Panc1 (cell line): ENCODE data around the gene PRR36. TPM values are rescaled to one million over a fixed set of nuclear protein-coding genes. Genes with fewer than 3 reads are reported as not detected.

Experiments
- ATAC-seq: fragments of 200-7000 bp; cut with Tn5 transposase; 2 replicates; pipeline ENCODE4 v1.9.1; 2020; ENCODE audit warnings: mild to moderate bottlenecking, moderate library complexity
- BruUV-seq: library from RNA; stranded (reverse); fragments of 400-500 nt; replicated peaks from 2 replicates; lab custom pipeline; 2021; lab: Mats Ljungman, UMichigan
- CTCF ChIA-PET: fragments of 300-600 bp; sonication (Branson Sonifier 250); formaldehyde crosslinking; loops from one replicate; lab custom pipeline; 2022; ENCODE audit warnings: antibody characterized with exemption; lab: Charles Lee
- POLR2A ChIA-PET: fragments of 300-600 bp; sonication (Branson Sonifier 250); formaldehyde crosslinking; loops from one replicate; lab custom pipeline; 2022; ENCODE audit warnings: antibody characterized with exemption; lab: Charles Lee
- DNase-seq: peaks from one replicate; pipeline ENCODE4 v3.0.0-alpha.2; 2010; ENCODE audit warnings: low read depth, low spot score
- H3K27ac ChIP-seq: 2 replicates; pipeline ENCODE4 v1.5.1; 2011; ENCODE audit warnings: mild to moderate bottlenecking, low read length, inconsistent platforms
- H3K27me3 ChIP-seq: fragments of 200-500 bp; sonication (Bioruptor generic); 2 replicates; pipeline ENCODE4 v1.6.0; 2014; ENCODE audit warnings: low read length, inconsistent platforms; ENCODE audit not compliant: control insufficient read depth, insufficient read depth
- H3K36me3 ChIP-seq: fragments of 200-500 bp; sonication (Bioruptor generic); 2 replicates; pipeline ENCODE4 v1.5.1; 2014; ENCODE audit warnings: inconsistent platforms, mild to moderate bottlenecking, low read length, moderate library complexity; ENCODE audit not compliant: control insufficient read depth, insufficient read depth
- H3K4me1 ChIP-seq: 2 replicates; pipeline ENCODE4 v1.5.1; 2011; ENCODE audit warnings: inconsistent platforms, mild to moderate bottlenecking, low read length, moderate library complexity; ENCODE audit not compliant: control insufficient read depth, insufficient read depth
- H3K4me3 ChIP-seq, 2 experiments: 2 replicates each; pipeline ENCODE4 v1.5.1; 2011 to 2012; ENCODE audit warnings: low read depth in 2 of 2, low read length in 2 of 2, mild to moderate bottlenecking in 2 of 2, inconsistent platforms in 1 of 2, moderate library complexity in 1 of 2
- H3K9me3 ChIP-seq: fragments of 200-500 bp; sonication (Bioruptor generic); 2 replicates; pipeline ENCODE4 v1.5.1; 2014; ENCODE audit warnings: low read depth, mild to moderate bottlenecking, inconsistent platforms, low read length, moderate library complexity; ENCODE audit not compliant: control insufficient read depth, insufficient read depth
- CTCF ChIP-seq: fragments of 450-650 bp; IDR thresholded peaks from 2 replicates; pipeline ENCODE4 v1.5.1; 2017; ENCODE audit warnings: mild to moderate bottlenecking
- POLR2AphosphoS5 ChIP-seq: IDR thresholded peaks from 2 replicates; pipeline ENCODE4 v1.6.1; 2012; ENCODE audit warnings: mild to moderate bottlenecking, low read depth, low read length, moderate library complexity
- REST ChIP-seq, 2 experiments: IDR thresholded peaks; 2 replicates each; pipeline ENCODE4 v1.6.1; 2011 to 2012; ENCODE audit warnings: low read depth in 2 of 2, control low read depth in 1 of 2, low read length in 1 of 2, mild to moderate bottlenecking in 1 of 2, moderate library complexity in 1 of 2; ENCODE audit not compliant: insufficient read depth in 1 of 2
- SIN3A ChIP-seq: IDR thresholded peaks from 2 replicates; pipeline ENCODE4 v1.6.1; 2012; ENCODE audit warnings: low read depth, mild to moderate bottlenecking, low read length, moderate library complexity, borderline replicate concordance; ENCODE audit not compliant: insufficient read depth
- TCF7L2 ChIP-seq: IDR thresholded peaks from 2 replicates; pipeline ENCODE4 v1.6.1; 2011; ENCODE audit warnings: mild to moderate bottlenecking, low read depth, low read length, inconsistent platforms
- in situ Hi-C: cut with HindIII; loops from 2 replicates; pipeline ENCODE4 v1.10.0; 2016; ENCODE audit warnings: low sequenced_read_pairs, low pct_unique_long_range_greater_than_20kb
- intact Hi-C: fragments of 100-400 bp; cut with micrococcal nuclease; formaldehyde crosslinking; loops from one replicate; pipeline ENCODE4 v1.10.0; 2022; ENCODE audit not compliant: unreplicated experiment
- total RNA-seq: library from RNA; stranded (reverse); gene quantifications from one replicate; pipeline ENCODE4 v1.2.1, GENCODE V29; 2021; ENCODE audit not compliant: unreplicated experiment

Gene PRR36
- total RNA-seq, 1 experiment from 2014 or later, result 3.7 TPM

GRCh38 chr19:7852851-7853769, 21.1 kb downstream of the PRR36 start:
- ATAC-seq, result peak; percentile 92
- Histone ChIP-seq H3K27ac (no peak overlapping the region), H3K27me3 (no peaks in the 10 kb centered on the region), H3K4me1 (no peaks in the 10 kb centered on the region; the same call in 1 of the 2 replicates), H3K36me3 (no peaks in the 10 kb centered on the region), H3K4me3 (peak overlapping the region in 1 of 2 experiments; percentile 18; a peak in 1 of 4 replicates), H3K9me3 (no peaks in the 10 kb centered on the region)
- DNase-seq, result no peak
- TF ChIP-seq TCF7L2 (peak; percentile 74), SIN3A (no peak), CTCF (peak; percentile 92)
- no TSS peak for BruUV-seq
- intact Hi-C loops, result no loop called here
- in situ Hi-C loops, result no loop called here
- ChIA-PET CTCF (interaction anchor here (0.6 to 0.7 kb wide), 4 partner anchors 16 to 505 kb away, joined by 3 to 8 read pairs (median 6); no protein-coding TSS in a partner anchor), POLR2A (no interaction called here)

- Histone ChIP-seq H3K4me1 (no peaks in the 10 kb centered on the region; the same call in 1 of the 2 replicates), H3K27me3 (no peaks in the 10 kb centered on the region), H3K4me3 (no peak overlapping the region), H3K27ac (no peak overlapping the region), H3K36me3 (no peaks in the 10 kb centered on the region), H3K9me3 (no peaks in the 10 kb centered on the region)
- POLR2A ChIA-PET, result no interaction called here
- BruUV-seq, result no TSS peak
- no peak for TF ChIP-seq TCF7L2
- TF ChIP-seq REST (IDR thresholded peaks at IDR 0.05; ENCODE audit: insufficient read depth in 1 of 2, low read depth in 2 of 2, low read length in 1 of 2), result no peak
- TF ChIP-seq CTCF, result no peak
- no peak for TF ChIP-seq POLR2AphosphoS5
- TF ChIP-seq SIN3A, result no peak
- no peak for DNase-seq
- in situ Hi-C loops, result no loop called here
- intact Hi-C loops, result no loop called here
- CTCF ChIA-PET, result interaction anchor here (0.5 to 0.7 kb wide), 7 partner anchors 17 to 503 kb away, joined by 3 to 8 read pairs (median 4); no protein-coding TSS in a partner anchor
- ATAC-seq, result no peak
These were observed 22.3 kb downstream of the PRR36 start for GRCh38 chr19:7851623-7852500.
